T-helper 1 cell treated with Interleukin-12 subunit alpha and Interleukin-12 subunit beta and Interleukin-4 antibody, amounts not matched to agents 30 ng/mL and 1 ng/mL, for 36 hours (primary cell): ENCODE measurements around the gene ATRX. TPM values are rescaled to one million over a fixed set of nuclear protein-coding genes. Genes with fewer than 3 reads are reported as not detected.
"Not testable (repeated sequence)": the region's sequence is repeated elsewhere in the genome, so short reads cannot be mapped to it uniquely, and the experiment has no call there.

Experiments
- intact Hi-C: fragments of 100-400 bp; cut with micrococcal nuclease; formaldehyde crosslinking; loops from one replicate; pipeline ENCODE4 v1.15.1; 2024
- total RNA-seq: library from RNA; stranded (reverse); gene quantifications from 2 replicates; pipeline ENCODE4 v1.2.3, GENCODE V29; 2022

Gene ATRX
- total RNA-seq, 1 donor from 2014 or later, result 84.4 TPM

DNA sequence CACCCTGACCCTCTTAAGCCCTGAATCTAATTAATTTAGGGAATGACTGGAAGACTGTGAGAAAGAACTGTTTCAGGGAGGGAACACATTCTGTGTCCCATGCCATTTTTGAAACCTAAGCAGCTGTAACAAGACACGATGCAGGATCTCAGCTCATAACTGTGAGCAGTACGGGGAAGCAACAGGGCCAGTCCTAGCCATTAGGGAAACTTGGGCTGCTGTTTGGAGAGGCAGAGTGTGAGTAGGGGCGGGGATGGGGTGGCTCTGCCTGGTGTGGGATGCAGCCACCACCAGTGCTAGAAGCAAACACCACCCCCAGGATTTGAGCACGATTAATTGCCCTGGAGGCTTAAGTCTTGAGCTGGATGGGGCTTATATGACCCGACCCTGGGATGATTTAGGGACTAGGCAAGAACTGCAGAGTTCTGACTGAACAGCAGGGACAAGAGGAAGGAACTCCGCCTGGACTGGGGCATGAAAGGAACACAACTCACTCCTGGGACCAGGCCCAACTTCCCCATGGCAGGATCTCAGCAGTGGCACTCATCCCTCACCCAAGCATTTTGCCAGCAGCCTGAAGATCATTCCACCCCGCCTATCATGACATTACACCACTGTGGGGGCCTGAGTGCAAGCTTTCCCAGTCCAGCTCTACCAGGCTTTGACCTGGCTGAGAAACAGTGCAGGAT lies 43.1 kb downstream of the ATRX start:
- intact Hi-C loops, result no loop called here

DNA sequence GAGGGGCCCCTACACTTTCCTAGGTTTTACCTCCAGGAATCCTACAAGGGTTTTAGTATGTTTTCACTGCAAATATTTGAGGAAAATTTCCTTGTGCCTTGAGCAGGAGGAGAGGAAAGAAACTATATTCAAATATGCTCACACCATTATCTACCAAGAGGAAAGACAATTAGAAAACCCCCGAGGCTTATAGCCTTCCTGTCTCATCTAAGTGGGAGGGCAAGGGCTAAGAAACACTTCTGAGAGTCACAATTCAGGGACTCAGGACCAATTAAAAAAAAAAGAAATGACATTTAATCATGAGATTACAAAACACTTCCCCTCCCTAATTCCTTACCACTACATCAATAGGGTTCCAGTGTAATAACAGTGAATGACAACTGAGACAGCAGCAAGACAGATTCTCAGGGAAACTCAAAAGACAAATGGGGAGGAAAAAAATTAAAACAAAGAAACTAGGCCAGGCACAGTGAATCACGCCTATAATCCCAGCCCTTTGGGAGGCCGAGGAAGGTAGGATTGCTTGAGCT lies 45.6 kb downstream of the ATRX start:
- intact Hi-C loops, result no loop called here

DNA sequence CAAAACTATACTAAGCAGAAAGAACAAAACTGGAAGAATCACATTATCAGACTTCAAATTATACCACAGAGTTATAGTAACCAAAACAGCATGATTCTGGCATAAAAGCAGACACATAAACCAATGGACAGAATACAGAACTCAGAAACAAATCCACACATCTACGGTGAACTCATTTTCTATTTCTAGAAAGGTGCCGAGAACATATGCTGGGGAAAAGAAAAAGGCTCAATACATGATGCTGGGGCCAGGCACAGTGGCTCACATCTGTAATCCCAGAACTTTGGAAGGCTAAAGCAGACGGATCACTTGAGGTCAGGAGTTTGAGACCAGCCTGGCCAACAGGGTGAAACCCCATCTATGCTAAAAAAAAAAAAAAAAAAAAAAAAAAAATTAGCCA lies 52.7 kb downstream of the ATRX start:
- intact Hi-C loops, result no loop called here

DNA sequence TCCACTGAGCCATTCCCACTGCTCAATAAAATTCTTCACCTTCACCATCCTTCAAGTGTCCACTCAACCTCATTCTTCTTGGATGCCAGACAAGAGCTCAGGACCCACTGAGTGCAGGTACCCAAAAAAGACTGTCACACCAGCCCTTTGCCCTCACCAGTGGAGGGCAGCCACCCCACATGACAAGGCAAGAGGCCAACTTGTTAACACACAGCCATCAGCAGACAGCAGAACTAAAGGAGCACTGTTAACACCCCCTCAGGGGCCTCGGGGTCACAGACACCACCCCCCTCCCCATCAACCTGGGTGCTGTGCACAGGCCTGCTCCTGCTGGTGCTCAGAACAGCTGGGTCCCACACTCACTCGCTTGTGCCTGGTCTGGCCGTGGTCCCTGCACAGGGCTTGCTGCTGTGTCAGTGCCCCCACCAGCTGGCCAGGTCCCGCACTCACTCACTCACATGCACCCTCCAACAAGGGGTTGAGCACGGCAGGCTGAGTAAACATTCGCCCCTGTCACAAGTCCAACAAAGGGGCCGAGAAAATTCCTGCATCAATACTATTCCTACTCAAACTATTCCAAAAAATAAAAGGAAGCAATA lies 54.1 kb downstream of the ATRX start:
- intact Hi-C loops, result no loop called here

DNA sequence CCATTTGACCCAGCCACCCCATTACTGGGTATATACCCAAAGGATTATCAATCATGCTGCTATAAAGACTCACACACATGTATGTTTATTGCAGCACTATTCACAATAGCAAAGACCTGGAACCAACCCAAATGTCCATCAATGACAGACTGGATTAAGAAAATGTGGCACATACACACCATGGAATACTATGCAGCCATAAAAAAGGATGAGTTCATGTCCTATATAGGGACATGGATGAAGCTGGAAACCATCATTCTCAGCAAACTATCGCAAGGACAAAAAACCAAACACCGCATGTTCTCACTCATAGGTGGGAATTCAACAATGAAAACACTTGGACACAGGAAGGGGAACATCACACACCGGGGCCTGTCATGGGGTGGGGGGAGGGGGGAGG lies 59.9 kb downstream of the ATRX start:
- intact Hi-C loops, result not testable (repeated sequence)

DNA sequence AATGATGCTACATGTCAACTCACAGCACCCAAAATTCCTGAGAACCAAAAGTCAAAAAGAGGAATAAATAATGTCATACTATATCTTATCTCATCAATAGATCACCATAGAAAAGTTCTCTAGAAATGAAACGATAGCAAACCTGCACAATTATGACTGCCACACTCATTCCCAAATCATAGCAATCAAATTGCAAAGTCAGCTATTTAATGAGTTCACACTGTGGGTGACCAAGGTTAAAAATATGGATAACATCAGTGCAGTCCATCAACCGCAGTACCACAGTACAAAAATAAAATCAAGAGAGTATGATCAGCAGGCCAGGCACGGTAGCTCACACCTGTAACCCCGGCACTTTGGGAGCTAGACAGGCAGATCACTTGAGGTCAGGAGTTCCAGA lies 62.3 kb downstream of the ATRX start:
- intact Hi-C loops, result no loop called here

DNA sequence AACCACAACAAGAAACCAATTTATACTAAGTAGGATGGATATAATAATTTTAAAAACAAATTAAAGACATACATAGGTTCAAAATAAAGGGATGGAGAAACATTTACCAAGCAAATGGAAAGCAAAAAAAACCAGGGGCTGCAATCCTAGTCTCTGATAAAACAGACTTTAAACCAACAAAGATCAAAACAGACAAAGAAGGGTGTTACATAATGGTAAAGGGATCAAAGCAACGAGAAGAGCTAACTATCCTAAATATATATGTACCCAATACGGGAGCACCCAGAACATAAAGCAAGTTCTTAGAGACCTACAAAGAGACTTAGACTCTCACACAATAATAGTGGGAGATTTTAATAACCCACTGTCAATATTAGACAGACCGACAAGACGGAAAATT lies 66.6 kb downstream of the ATRX start:
- intact Hi-C loops, result no loop called here

DNA sequence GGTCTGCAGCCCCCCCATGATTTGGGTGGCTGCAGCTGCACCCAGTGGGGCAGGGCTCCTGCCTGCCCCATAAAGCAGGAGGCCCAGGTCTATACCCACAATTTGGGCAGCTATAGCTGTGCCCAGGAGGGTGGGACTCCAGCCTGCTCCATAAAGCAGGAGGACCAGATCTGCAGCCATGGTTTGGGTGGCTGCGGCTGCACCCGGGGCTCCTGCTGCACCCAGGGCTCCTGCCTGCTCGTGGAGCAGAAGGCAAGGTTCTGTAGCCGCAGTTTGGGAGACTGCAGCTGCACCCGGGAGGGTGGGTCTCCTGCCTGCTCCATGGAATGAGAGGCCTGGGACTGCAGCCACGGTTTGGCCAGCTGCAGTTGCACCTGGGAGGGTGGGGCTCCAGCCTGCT lies 81.1 kb downstream of the ATRX start:
- intact Hi-C loops, result no loop called here

DNA sequence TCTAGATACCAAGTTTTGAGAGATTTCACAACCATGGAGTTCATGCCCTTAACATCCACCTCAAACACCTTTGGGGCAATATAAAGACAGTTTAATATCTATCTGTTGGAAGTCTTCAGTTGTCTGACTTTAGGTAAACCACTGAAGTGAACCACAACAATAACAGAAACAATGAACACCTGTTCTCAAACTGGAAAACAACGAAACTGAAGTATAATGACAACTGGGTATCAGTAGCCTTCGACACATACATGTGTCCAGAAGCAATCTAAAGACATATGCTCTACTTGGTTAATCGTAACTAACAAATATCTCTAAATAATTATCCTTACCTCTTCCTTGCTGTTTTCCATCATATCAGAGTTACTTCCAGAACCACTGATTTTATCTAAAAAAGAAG lies 87.8 kb downstream of the ATRX start:
- intact Hi-C loops, result no loop called here

DNA sequence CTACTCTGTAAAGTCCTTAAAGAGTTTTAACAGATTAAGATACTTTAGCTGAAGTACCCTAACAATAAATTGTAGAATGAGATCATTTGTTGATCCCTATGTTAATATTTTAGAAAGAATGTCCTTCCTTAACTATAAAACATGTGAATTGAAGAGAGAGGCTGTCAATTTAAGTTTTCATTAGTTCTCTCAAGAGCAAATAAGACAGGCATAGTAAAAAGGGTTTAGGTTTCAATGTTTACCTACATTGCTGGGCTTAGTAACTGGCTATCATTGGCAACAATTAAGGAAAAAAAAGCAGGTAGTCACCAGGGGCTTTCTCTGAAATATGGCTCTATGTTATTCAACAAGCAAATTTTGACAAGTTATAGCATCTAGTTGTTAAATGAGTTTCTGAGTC lies 91.5 kb downstream of the ATRX start:
- intact Hi-C loops, result no loop called here

DNA sequence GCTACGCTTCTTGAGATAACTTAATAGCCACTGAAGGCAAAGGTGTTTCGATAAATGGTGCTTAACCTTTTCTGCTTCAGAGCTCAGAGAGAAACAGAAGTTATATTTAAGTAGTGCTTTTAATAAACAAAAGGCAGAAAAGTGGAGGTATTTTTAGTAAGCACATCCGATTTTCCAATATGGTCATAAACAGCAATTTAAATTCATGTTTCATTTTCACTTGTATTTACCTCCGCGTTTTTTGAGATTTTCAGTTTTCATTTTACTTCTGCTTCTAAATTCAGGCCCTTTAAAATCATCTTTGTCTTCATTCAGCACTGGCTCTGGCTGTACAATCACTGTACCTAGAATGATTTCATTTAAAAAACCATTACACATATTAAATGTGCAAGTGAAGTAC lies 92.4 kb downstream of the ATRX start:
- intact Hi-C loops, result no loop called here

DNA sequence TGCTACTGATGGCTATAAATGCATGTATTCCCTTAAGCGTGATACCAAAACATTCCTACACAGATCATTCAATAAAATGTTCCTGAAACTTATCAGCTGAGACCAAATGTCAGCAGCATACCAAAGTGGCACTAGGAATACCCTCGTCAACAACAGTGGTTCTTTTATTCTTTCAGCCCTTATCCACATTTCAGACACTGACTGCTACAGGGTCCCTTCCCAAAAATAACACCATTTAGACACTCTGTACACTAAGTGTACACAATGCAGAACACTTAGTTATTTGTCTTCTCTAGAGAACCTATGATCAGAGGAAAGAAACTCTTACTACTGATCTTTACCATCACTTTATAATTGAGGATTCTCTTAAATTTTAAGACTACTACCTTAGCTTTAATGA lies 94.1 kb downstream of the ATRX start:
- intact Hi-C loops, result no loop called here

DNA sequence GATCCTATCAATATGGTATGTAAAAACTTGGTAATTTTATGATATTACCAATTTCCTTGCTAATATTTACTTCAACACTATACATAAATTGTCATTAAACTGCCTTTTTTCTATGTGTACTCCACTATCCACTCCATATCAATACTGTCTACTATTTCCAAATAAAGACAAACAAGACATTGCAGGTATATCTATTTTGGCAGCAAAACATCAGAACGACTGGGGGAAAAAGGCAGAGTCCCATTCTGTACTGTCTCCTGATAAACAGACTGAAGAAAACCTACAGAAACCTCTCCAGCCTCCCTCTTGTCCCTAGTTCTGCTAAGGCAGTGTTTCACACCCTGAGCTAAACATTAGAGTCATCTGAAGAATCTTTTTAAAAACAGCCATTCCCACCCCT lies 96.6 kb downstream of the ATRX start:
- intact Hi-C loops, result no loop called here

DNA sequence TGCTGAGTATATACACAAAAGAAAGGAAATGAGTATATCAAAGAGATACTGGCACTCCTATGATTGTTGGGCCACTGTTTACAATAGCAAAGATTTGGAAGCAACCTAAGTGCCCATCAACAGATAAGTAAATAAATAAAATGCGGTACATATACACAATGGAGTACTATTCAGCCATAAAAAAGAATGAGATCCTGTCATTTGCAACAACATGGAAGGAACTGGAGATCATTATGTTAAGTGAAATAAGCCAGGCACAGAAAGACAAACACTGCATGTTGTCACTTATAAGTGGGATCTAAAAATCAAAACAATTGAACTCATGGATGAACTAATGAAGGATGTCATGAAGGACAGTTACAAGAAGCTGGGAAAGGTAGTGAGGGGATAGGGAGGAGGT lies 100.3 kb downstream of the ATRX start:
- intact Hi-C loops, result not testable (repeated sequence)

DNA sequence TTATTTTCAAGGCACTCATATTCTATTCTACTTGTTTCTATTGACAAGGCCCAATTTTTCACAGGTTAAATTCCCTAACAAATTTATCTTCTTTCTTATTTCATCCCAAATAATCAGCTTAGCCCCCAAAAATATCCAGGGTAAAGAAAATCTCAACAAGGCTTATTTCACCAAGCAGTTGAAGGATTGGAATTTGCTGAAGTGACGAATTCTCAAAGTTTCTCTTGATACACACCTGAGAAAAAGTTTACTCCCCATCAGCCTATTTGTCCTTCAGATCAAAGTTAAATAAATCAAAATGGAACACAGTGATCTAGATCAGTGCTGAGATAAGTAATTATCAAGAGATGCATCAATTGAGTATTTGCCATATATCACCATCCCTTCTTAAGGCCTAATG lies 106.9 kb downstream of the ATRX start:
- intact Hi-C loops, result loop anchor here (10.0 kb wide), 1 partner anchor 346 kb away; no protein-coding TSS in a partner anchor

DNA sequence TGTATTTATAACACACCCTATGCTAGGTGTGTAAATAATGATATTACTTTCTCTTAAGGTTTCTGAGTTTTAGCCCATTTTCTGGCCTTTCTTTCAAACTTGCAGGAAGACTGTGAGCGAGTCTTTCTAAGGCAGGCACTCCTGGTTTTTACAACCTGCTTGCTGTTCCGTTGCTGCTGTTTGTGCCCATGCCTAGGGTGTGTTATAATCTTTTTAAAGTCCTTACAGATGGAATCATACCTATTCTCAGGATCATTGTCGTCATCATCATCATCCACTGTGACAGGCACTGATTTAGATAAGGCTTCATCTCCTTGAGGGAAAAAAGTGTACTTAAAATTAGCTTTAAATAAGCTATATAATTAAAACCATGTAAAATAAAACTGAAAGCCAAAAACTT lies 110.0 kb downstream of the ATRX start:
- intact Hi-C loops, result loop anchor here (10.0 kb wide), 1 partner anchor 349 kb away; no protein-coding TSS in a partner anchor

DNA sequence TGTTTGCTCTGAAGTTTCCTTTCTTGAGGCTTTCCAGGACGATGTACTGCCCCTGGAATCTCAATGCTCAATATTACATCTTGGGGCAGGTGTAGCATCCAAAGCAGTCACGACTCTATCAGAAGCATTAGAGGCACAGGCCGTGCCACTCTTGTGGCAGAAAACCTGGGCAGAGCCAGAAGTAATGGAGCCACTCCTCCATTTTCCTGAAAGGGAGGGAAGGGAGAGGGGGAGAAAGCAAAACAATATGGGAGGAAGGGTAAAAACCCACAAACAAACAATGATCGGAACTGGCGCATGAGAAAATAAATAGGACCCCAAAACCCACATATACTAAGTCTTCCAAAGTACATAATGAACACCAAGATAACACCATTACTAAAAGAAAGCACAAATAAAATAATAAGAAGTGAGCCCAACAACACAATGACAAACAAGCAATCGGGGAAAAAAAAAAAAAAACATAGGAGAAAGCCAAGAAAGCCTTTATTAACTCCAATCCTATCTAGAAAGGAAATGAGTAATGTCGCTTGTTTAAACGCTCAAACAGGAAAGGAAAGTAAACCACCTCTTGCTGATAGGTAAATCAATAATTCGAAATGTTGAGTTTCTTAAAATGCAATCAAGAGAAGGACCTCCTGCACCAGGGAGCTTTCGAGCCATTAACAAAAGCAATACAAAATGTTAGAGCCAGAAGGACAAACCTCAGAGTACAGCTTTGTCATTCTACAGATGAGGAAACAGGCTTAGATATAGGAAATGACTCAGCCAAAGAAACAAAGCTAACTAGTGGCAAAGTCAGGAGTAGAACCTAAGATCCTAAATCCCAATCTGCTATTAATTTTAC lies 117.4 kb downstream of the ATRX start:
- intact Hi-C loops, result loop anchor here (2.0 kb wide), 1 partner anchor 118 kb away; the partner anchor contains the start of gene ATRX

DNA sequence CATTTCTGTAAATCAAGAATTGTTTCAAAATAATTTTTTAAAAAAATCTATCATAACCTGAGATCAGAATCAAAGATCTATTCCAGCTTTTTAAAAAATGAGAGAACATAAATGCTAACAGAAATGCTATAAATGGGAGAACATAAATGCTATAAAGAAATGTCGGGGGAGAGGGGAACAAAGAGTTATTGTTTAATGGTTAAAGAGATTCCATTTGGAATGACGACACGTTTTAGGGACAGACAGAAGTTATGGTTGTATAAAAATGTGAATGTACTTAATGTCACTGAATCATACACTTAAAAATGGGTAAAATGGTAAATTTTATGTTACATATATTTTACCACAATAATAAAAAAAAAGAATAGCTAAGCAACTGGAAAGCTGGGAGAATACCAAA lies 127.1 kb downstream of the ATRX start:
- intact Hi-C loops, result no loop called here

DNA sequence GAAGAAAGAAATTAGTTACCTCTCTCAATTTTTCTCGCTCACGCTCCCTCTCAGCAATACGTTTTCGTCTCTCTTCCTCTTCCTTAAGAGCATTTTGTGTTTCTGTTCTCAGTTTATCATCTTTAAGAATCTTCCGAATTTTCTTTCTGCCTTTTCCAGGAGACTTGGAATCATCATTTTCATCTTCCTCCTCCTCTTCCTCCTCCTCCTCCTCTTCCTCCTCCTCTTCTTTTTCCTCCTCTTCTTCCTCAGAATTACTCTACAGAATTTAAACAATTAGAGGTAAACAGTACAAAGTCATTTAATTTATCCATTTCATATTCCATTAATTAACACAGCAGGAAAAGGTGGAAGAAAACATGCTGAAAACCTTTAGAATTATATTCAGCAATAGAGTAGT lies 133.9 kb downstream of the ATRX start:
- intact Hi-C loops, result no loop called here

DNA sequence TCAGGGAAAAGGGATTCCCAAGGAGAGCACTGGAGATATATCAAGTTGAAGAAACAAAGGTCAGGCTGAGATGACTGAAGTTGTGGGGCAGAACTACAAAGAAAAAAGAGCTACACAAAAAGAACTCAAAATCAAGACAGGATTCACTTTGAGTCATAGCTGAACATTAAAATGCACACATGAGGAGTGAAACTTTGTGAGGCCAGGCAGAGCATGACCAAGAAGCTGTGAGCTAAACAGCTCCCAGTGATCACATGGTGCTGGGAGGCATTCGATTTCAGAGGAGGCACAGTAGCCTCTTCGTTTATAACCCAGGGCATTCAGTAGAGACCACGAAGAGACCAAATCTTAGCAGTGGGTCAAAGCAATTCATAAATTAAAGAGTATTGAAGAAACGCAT lies 145.3 kb downstream of the ATRX start:
- intact Hi-C loops, result no loop called here

DNA sequence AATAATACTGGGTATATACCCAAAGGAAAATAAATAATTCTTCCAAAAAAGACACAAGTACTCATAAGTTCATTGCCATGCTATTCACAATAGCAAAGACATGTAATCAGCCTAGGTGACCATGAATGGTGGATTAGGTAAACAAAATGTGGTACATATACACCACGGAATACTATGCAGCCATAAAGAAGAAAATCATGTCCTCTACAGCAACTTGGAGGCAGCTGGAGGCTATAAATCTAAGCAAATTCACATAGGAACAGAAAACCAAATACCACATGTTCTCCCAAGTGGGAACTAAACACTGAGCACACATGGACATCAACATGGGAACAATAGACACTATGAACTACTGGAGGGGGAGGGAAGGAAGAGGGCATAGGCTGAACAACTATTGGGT lies 146.2 kb downstream of the ATRX start:
- intact Hi-C loops, result no loop called here

DNA sequence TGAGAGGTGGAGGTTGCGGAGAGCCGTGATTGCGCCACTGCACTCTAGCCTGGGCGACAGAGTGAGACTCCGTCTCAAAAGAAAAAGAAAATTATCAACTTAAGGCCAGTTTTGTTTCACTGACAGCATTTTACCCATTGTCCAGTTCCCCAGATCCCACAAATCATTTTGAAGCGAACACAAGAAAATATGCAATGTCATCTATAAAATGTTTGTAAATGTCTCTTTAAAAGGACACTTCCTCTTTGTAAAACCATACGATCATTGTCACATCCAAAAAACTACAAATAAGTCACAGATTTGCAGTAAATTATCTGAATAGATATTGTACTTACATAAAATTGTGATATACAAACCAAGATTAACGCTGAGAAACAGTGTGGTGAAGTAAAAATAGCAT lies 147.6 kb downstream of the ATRX start:
- intact Hi-C loops, result no loop called here
